GM21423 (cell line): Measurements from ENCODE around the gene MYO1C.
"Not testable (repeated sequence)": the region's sequence is repeated elsewhere in the genome, so short reads cannot be mapped to it uniquely, and the experiment has no call there.

Experiments used
- ATAC-seq: cut with Tn5 transposase; IDR thresholded peaks from one replicate; pipeline ENCODE4 v1.9.1; 2021; ENCODE audit warnings: mild to moderate bottlenecking, moderate library complexity; ENCODE audit not compliant: unreplicated experiment

Gene MYO1C, protein sequence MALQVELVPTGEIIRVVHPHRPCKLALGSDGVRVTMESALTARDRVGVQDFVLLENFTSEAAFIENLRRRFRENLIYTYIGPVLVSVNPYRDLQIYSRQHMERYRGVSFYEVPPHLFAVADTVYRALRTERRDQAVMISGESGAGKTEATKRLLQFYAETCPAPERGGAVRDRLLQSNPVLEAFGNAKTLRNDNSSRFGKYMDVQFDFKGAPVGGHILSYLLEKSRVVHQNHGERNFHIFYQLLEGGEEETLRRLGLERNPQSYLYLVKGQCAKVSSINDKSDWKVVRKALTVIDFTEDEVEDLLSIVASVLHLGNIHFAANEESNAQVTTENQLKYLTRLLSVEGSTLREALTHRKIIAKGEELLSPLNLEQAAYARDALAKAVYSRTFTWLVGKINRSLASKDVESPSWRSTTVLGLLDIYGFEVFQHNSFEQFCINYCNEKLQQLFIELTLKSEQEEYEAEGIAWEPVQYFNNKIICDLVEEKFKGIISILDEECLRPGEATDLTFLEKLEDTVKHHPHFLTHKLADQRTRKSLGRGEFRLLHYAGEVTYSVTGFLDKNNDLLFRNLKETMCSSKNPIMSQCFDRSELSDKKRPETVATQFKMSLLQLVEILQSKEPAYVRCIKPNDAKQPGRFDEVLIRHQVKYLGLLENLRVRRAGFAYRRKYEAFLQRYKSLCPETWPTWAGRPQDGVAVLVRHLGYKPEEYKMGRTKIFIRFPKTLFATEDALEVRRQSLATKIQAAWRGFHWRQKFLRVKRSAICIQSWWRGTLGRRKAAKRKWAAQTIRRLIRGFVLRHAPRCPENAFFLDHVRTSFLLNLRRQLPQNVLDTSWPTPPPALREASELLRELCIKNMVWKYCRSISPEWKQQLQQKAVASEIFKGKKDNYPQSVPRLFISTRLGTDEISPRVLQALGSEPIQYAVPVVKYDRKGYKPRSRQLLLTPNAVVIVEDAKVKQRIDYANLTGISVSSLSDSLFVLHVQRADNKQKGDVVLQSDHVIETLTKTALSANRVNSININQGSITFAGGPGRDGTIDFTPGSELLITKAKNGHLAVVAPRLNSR

DNA sequence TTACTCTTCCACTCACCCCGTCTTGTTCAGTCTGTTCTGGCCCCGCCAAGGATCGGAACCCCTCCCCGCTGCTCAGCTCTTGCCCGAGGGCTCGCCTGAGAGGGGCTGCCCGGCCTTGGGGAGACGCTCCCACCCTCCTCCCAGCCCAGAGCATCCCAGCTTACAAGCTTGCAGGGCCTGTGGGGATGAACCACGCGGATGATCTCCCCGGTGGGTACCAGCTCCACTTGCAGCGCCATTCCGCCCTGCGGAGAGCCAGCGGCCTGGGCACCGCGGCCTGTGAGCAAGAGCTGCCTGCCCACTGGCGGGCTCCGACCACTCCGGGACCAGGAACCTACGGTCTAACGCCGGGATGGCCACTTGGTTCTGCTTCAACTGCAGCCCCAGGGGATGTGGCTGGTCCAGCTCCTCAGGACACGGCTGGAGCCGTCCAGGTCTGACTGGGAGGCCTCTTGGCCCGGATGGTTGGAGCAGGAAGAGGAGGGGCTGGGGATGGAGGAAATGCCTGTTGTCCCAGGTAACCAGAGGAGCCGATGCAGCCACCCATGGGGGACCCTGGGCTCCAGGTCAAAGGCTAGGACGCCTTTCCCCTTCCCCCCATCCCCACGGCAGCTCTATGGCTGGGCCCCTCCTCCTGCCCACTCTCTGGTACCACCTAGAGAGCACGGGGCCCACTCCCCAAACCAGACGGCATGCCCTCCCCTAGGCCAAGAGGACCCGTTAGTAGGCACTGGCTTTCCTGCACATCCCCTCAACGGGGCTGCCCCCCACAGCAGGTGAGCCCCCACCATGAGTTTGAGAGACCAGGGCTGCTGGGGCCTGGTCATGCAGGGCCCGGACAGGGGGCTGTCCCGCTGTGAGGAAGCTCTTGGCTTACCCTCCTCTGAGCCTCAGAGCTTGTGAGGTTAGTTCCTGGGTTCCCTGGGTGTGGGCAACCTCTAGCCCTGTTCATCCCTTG lies at the start of gene MYO1C:
Gene MYO1C, minus strand, starts transcription at position 438 of the 958 bp plus-strand sequence. Its CDS starts 199 bp downstream, at position 239.
- no peak for ATAC-seq

DNA sequence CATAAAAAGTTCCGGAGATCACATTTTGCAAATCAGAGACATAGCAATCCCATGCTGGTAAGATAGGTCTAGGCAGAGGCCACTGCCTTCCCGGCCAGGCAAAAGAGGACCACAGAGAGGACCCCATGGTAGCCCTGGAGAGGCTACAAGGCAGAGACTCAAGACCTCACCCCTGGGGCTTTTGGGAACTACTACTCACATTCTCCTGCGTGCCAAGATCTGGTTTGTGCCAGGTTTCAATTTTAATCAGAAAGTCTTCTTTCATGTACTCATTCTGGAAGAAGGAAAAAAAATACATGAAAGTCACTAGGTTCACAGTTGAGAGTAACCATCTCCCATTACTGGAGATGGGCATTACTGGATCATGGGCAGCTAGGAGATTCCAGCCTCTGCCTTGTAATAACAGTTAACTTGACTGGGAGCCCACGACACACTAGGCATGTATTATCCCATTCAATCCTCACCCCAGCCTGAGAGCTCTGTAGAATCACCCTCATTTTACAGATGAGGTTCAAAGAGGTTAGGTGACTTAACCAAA lies 49.0 kb upstream of the MYO1C start:
- no peak for ATAC-seq

DNA sequence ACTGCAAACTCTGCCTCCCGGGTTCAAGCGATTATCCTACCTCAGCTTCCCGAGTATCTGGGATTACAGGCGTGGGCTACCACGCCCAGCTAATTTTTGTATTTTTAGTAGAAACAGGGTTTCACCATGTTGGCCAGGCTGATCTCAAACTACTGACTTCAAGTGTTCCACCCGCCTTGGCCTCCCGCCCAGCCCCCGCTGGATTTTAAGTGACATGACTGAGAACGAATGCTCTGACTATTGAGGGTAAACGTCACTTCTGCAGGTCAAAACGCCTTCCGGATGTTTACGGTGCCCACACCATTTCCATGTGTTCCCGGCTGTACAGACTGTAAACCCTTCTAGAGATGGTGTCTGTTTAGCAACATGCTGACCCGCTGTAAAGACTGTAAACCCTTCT lies 47.3 kb upstream of the MYO1C start:
- ATAC-seq: no peak

DNA sequence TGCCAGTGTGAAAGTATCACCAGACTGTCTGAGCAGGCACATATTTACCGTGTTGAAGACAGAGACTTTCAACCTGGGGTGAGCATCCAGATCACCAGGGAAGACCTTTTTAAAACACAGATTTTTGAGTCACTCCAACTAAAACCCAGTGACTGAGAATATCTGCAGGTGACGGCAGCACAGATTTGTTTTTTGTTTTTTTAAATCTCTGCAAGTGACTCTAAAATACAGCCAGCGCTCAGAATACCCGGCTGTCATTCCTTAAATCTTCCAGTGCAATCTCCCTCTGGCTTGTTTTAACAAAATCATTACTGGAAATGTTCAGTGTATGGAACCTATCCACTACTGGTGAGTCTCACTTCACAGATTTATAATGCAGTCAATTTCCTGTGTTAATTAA lies 43.3 kb upstream of the MYO1C start:
- no peak for ATAC-seq

DNA sequence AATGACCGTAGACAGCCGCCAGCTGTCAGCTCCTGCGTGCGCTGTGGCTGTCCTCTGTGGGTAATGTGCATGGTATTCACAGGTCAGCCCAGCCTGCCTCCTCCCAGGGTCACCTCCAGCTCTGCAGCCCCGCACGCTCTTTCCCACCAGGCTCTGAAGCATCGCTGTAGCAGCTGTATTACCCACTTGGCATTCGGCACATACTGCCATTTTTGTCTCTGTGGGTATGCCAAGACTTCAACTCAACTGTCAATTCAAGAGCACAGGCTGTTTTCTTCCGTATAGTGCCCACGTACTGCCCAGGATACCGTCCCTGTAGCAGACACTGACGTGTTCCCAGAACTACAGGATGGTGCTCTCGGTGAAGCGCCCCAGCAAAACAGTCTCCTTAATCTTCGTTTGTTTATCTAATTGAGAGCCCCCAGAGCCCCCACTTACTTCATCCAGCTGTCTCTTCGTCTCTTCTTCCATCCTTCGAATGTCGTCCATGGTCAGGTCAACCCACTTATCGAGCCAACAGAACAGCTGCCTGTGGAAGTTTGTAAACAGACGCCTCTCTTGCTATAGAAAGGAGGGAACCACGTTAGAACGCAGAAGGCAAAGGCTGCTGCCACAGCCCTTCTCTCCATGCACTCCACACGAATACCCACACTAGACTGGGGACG lies 41.3 kb upstream of the MYO1C start:
- no peak for ATAC-seq

DNA sequence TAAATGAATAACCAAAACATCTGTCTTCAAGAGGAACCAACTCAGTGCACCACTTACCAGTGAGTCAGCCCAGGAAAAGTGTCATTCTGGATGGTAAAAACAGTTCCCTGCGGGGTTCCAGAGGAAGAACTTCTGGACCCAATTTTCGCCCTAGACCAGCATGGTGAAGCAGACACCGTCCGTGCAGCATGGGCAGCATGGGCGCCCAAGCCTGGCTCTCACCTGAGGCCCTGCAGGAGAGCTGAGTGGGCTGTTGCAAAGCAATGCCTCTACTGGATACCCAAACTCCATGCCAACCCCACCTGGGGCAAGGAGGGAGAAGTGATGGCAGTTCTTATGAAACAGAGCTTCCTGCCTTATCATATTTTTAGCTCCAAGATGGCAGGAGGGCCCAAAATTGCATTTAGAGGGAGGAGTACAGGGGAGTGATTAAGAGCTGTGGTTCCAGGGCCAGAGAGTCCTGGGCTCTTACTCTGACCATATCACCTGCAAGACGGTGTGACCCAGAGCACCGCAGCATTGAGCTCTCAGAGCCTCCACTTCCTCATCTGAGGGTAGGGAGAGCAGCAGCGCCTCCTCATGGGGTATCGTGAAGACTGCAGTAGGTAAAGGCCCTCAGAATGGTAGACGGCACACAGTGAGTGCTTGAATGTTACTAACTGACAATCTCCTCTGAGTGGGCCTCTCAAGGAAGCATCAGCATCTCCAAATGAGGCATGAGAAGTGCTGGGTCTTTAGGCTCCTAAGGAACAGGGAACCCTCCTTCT lies 40.5 kb upstream of the MYO1C start:
- no peak for ATAC-seq

DNA sequence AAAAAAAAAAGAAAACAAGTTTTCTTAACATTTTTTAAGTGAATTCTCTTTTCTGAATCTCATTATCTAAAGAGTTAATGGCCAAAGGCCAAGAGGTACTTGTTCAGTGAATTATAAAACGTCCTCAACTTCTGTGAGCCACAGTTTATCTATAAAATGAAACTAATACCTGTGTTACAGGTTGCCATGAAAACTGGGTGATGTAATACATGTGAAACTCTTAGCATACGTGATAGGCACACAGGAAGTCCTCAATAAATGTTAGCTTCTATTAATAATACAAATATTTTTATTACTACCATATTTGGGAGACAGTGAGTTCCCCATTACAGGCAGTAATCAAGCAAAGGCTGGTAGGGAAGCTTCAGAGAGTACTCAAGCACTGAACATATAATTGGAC lies 37.4 kb upstream of the MYO1C start:
- ATAC-seq: no peak

DNA sequence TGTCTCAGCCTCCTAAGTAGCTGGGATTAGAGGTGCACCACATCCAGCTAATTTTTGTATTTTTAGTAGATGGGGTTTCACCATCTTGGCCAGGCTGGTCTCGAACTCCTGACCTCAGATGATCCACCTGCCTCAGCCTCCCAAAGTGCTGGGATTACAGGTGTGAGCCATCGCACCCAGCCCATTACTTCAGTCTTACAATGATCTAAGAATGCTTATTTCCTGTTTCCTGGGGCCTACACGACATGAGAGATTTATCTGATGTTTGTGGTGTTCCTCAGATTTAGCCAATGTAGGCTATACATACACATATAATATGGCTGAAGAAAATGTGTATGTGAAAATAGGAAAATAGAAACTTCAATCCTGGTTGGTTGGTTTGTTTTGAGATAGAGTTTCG lies 34.4 kb upstream of the MYO1C start:
- not testable (repeated sequence) for ATAC-seq

DNA sequence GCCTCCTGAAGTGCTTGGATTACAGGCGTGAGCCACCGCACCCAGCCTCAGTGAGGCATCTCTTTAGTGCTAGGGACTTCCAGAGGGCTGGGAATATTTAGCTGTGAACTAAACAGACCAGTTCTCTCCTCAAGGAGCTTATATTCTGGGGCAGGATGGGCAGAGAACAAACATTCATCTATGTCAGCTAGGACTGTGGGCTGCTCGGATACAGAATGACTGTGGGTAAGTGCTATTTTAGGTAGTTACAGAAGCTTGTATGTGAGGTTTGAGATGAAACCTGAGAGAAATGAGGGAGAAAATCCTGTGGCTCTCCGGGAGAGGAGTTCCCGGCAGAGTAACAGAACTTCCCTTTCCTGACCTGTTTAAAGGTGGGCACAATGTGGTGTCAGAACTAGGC lies 30.1 kb upstream of the MYO1C start:
- ATAC-seq: no peak

DNA sequence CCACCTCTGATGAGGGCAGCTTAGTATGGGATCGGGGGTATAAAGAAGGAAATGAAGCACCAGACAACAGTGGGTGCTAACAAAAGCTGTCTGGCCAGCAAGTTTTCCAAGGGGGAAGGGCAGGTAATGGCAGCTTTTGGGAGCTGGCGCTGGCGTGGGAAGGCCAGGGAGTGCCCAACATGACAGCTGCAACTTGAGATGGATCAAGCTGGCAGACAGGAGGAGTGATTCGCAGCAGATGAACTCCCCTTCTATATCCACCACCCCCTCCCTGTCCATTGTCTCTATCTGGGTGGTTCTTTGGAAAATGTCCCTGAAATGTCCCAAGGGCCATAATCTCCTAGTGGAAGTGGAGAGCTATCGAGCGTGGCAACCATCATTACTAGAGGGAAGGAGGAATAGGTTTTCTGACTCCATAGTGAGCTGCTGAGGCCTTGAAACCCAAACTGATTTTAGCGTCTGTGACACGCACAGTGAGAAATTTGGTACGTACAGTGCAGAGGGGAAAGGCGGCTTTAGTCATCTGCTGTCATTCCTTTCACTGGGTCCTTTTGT lies 28.7 kb upstream of the MYO1C start:
- no peak for ATAC-seq

DNA sequence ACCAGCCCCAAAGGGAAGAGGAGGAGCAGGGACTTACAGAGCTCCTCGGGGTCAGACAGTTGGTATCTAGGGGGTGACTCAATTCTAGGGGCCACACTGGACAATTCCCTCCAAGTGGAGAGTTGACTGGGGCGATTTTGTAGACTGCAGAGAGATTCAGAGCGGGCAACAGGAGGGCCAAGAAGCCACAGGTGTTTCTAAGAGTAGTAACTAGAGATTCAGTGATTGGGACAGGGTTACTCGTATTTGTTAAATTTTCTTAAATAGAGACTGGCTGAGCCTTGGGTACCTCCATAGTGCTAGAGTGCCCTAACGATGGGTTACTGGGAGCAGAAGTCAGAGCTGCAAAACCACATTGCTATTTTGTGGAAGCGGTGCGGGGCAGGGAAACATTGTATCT lies 27.2 kb upstream of the MYO1C start:
- no peak for ATAC-seq

DNA sequence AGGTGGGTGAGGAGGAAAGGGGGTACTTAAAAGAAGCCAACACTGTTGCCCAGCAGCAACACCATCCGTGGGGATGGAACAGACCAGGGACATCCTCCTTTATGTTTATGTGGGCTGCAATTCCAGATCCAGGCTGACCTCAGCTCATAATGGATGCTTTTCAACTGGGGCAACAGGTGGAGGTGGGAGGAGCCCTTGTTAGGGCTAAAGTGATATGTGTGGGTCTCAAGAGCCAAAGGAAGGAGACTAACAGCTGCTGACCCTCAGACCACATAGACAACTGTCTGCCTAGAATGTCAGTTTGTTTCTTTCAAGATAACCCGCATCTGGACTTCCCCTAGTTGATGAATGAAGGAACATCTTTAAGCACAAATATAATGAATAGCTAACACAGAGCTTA lies 25.9 kb upstream of the MYO1C start:
- no peak for ATAC-seq

DNA sequence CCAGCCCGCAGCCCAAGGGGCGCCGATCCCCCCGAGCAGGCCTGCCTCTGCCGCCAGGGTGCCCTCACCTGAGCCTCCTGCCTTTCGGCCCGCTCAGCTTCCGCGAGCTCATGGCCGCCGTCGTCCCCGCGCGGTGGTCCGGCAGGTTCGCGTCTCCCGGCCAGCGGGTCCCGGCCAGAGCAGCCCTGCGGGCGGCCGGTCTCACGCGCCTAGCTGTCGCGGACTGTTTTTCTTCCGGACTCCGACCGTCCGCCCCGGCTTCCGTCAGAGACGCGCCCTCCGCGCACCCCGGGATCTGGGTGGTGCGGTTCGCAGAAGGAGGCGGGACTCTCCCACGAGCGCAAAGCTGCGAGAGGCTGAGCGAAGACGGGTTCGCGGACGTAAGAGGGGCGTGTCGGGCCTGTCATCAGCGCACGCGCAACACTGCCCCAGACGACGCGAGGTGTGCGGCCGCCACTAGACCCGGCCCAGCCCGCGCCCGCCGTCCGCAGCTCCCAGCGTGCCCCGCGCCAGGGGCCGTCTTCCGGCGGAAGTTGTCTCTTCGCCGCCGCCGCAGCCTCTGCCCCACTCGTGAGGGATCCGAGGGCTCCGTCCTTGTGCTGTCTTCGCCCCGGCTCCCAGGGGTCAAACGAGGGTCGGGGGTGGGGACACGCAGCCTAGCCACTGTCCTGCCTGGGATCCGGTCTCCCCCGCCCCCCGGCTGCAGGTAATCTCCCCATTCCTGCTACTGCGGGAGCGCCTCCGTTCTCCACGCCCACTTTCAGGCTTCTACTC lies 24.1 kb upstream of the MYO1C start, which contains the start of gene INPP5K:
Gene INPP5K, minus strand, starts transcription at position 225 of the 774 bp plus-strand sequence. Its CDS starts 113 bp downstream, at position 112.
- peak; percentile 88 for ATAC-seq

DNA sequence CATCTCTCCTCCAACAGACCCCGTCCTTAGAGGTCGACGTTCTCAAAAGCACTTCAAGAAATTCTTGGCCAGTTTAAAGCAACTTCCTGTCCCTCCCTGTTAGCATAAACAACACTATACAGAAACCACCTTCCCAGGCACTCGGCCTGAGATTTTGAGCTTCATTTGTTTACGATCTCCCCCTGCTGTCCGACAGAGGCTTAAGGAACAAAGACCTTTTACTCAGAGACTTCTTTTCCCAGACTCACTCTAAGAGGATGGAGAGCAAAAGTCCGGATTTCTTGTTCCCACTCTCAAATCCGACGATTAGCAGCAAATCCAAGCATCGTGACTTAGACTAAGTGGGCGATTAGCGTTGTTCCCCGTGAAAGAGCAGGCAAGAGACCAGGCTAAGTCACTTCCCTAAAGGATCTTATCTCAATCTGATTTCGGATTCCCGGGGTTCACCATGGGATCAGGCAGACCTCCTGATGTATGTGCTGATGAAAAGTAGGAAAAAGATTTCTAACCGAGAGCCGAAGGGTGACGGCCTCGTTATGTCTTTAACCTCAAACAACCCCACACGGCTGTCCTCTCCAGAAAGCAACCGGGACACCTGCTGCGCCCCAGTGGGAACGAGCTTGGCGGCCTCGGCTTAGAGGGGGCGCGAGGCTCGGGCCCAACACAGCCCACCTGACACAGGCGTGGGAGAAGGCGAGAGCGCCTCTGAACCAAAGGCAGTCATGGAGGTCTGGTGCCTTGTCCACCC lies 23.3 kb upstream of the MYO1C start:
- no peak for ATAC-seq

DNA sequence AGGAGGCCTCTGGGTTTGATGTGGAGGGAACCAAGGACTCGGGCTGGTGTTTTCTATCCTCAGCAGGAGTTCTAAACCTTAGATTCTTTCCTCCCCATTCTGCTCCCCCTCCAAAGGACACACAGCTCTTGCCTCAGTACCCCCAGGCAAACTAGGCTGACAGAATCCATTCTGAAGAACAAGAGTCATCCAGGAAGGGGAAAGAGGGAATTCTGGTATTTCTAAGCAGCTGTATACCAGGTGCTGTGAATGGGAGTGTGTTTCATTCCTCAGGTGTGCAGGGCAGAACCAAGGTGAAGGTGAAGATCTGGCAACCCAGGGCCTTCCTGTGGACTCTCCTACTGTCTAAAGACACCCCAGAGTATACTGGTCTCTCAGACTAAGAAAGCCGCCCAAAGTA lies 19.9 kb upstream of the MYO1C start:
- no peak for ATAC-seq

DNA sequence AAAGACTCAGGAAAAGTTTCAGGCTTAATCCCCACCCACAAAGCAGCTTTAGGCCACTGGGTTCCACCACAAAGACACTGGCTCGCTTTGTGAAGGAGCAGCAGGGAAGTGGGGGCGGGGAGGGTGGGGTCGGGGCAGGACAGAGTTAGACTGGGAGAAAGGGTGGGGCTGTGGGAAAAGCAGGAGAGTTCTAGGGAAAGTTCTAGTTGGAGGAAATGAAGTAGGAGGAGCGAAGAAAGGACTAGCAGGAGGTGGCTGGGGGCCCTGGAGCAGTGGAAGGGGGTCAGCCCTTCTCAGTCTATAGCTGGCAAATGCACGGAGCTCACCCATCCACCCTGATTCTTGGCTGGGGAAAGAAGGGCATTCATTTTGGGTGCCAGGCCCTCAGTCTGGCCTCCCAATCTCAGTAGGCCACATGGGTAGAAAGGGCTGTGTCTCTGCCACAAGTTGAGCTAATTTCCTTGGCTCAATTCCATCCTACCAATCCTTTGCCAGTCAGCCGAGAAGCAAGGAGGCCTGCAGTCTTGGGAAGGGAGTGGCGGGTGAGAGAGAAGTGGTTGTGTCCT lies 19.4 kb upstream of the MYO1C start:
- no peak for ATAC-seq

DNA sequence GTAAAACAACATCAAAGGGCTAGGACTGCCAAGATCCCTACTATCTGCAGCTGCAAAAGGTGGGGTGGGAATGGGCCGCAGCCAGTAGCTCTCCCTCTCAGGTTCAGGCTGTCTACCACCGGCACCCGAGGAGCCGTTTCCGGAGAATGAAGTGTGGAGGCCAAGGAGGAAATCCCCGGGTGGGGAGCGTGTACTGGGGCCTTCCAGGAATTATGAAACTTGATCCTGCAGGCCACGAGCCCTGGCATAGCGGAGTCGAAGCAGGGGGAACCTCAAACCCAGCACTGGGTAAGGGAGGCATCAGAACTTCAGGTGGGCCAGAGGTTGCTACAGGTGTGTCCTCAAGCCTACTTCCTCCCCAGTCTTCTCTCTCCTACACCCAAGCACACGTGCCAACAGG lies 18.8 kb upstream of the MYO1C start:
- no peak for ATAC-seq
